Mucosa of stomach (tissue), 1 donor: ENCODE measurements around the gene ARHGEF26.

Experiments used
- H3K27me3 ChIP-seq: one replicate; pipeline ENCODE4 v1.7.0; 2013; ENCODE audit warnings: mild to moderate bottlenecking, low read length; ENCODE audit not compliant: control insufficient read depth, insufficient read depth
- H3K36me3 ChIP-seq: one replicate; pipeline ENCODE4 v1.7.0; 2013; ENCODE audit warnings: low read length; ENCODE audit not compliant: control insufficient read depth, insufficient read depth
- H3K4me1 ChIP-seq: one replicate; pipeline ENCODE4 v1.7.0; 2013; ENCODE audit warnings: mild to moderate bottlenecking, low read length; ENCODE audit not compliant: control insufficient read depth, insufficient read depth
- H3K4me3 ChIP-seq: one replicate; pipeline ENCODE4 v1.7.0; 2013; ENCODE audit warnings: low read length
- H3K9ac ChIP-seq: one replicate; pipeline ENCODE4 v1.7.0; 2013; ENCODE audit warnings: mild to moderate bottlenecking, low read length, moderate library complexity
- H3K9me3 ChIP-seq: one replicate; pipeline ENCODE4 v1.7.0; 2013; ENCODE audit warnings: mild to moderate bottlenecking, low read length, moderate library complexity; ENCODE audit not compliant: control insufficient read depth
- donor health status: Pancreatic carcinoma.

Gene ARHGEF26

DNA sequence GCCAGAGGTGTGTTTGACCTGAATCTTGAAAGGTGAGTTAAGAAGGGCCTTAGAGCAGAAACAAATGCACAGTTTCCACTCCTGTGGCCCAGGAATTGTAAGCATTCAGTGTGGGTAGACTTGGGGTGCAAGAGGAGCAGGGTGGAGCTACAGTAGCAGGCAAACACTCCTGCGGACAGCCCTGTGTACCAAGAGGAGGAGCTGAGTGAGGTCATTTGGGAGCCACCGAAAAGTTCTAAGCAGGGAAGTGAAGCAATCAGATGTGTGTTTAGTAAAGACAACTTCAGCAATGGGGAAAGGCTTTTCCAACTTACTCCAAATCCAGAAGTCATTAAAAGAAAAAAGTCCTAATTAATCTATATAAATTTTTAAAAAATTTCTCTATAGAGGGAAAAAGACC lies 99.3 kb downstream of the ARHGEF26 start:
- Histone ChIP-seq H3K27me3 (no peaks in the 10 kb centered on the region), H3K36me3 (no peaks in the 10 kb centered on the region), H3K9ac (no peak overlapping the region), H3K4me1 (no peaks in the 10 kb centered on the region), H3K9me3 (no peaks in the 10 kb centered on the region), H3K4me3 (no peak overlapping the region)

DNA sequence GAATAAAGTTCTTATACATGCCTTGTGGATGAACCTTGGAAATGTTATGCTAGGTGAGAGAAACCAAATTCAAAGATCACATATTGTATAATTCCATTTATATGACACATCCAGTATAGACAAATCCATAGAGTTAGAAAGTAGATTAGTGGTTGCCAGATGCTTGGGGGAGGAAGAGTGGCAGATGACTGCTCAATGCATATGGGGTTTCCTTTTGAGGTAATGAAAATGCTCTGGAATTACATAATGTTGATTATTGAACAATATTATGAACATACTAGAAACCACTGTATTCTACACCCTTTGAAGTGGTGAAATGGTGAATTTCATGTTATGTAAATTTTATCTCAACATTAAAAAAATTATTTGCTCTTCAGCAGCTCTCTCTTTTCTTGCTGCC lies 102.3 kb downstream of the ARHGEF26 start:
- Histone ChIP-seq H3K4me1 (no peaks in the 10 kb centered on the region), H3K4me3 (no peak overlapping the region), H3K9ac (no peak overlapping the region), H3K36me3 (no peaks in the 10 kb centered on the region), H3K27me3 (no peaks in the 10 kb centered on the region), H3K9me3 (no peaks in the 10 kb centered on the region)

- H3K4me1 ChIP-seq: no peaks in the 10 kb centered on the region
- no peak overlapping the region for H3K4me3 ChIP-seq
- H3K9me3 ChIP-seq: no peaks in the 10 kb centered on the region
- no peaks in the 10 kb centered on the region for H3K27me3 ChIP-seq
- no peaks in the 10 kb centered on the region for H3K36me3 ChIP-seq
- H3K9ac ChIP-seq: no peak overlapping the region
These were observed 103.2 kb downstream of the ARHGEF26 start for GRCh38 chr3:154224366-154224765.

GRCh38 chr3:154224866-154225265 lies 103.7 kb downstream of the ARHGEF26 start:
- Histone ChIP-seq H3K4me1 (no peaks in the 10 kb centered on the region), H3K27me3 (no peaks in the 10 kb centered on the region), H3K4me3 (no peak overlapping the region), H3K36me3 (no peaks in the 10 kb centered on the region), H3K9ac (no peak overlapping the region), H3K9me3 (no peaks in the 10 kb centered on the region)

- Histone ChIP-seq H3K4me3 (no peak overlapping the region), H3K4me1 (no peaks in the 10 kb centered on the region), H3K9ac (no peak overlapping the region), H3K9me3 (no peaks in the 10 kb centered on the region), H3K36me3 (no peaks in the 10 kb centered on the region), H3K27me3 (no peaks in the 10 kb centered on the region)
These were observed 104.3 kb downstream of the ARHGEF26 start for GRCh38 chr3:154225536-154225935.

- Histone ChIP-seq H3K27me3 (no peaks in the 10 kb centered on the region), H3K4me3 (no peak overlapping the region), H3K9me3 (no peaks in the 10 kb centered on the region), H3K4me1 (no peaks in the 10 kb centered on the region), H3K36me3 (no peaks in the 10 kb centered on the region), H3K9ac (no peak overlapping the region)
These were observed 106.3 kb downstream of the ARHGEF26 start for GRCh38 chr3:154227531-154227930.

DNA sequence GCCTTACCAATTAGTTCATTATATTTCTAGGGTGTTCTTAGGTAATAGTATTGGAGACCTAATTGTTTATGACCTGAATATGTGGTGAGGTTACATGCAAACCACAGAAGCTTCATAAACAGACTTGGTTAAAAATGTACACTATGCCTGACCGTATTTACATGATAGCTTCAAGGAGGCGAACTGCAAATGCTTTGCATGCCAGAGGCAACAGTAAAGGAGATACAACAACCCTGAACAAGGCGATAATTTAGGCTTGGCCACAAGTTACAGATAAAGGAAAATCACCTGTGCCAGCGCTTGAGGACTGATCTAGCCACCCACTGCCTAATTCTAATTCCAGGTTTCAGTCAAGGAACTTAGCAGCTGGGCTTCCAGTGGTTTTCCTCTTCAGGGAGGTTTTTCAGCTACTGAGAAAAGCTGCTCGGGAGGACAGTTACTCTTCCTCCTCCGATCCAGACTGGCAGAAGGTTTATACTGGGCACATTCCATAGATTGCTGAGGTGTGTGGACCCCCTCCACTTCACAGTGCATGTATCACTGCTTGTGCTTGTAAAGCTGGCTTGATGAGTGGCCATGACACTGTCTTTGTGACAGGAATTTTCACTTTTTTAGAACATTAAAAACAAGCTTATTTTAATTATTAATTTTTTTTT lies 107.5 kb downstream of the ARHGEF26 start:
- Histone ChIP-seq H3K36me3 (no peaks in the 10 kb centered on the region), H3K4me3 (no peak overlapping the region), H3K9ac (no peak overlapping the region), H3K27me3 (no peaks in the 10 kb centered on the region), H3K9me3 (no peaks in the 10 kb centered on the region), H3K4me1 (no peaks in the 10 kb centered on the region)

DNA sequence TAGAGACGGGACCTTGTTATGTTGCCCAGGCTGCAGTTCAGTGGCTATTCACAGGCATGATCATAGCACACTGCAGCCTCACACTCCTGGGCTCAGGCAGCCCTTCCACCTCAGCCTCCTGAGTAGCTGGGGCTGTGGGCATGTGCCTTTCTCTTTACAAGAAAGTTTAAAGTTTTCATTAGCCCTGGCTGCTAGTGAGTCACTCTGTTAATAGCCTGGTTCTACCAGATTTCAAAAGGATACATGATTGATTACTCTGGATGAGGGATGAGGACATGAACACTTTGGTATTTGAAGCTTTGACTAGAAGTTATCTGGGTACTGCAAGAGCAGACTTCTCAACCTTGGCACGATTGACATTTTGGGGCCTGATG lies 108.0 kb downstream of the ARHGEF26 start:
- Histone ChIP-seq H3K4me1 (no peaks in the 10 kb centered on the region), H3K9me3 (no peaks in the 10 kb centered on the region), H3K4me3 (no peak overlapping the region), H3K36me3 (no peaks in the 10 kb centered on the region), H3K9ac (no peak overlapping the region), H3K27me3 (no peaks in the 10 kb centered on the region)

GRCh38 chr3:154235330-154235729 lies 114.1 kb downstream of the ARHGEF26 start:
- H3K9ac ChIP-seq: no peak overlapping the region
- H3K9me3 ChIP-seq: no peaks in the 10 kb centered on the region
- H3K4me3 ChIP-seq: no peak overlapping the region
- no peaks in the 10 kb centered on the region for H3K36me3 ChIP-seq
- H3K27me3 ChIP-seq: no peaks in the 10 kb centered on the region
- H3K4me1 ChIP-seq: no peaks in the 10 kb centered on the region

DNA sequence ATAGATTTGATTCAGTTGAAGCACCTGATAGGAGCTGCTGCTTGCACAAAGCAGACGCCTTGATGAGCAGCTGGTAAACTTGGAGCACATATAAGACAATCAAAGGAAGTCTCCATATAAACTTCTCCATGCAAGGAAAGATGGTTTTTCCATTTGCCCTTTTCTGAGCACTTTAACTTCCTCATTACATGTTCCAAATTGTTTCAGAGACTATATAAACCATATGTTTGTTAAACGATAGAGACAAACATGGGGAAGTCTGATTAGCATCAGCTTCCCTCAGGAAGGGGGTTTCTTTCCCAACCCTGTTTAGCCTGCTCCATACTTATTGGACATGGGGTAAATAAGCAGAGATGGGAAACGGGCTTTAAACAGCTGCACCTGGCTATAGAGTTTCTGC lies 115.1 kb downstream of the ARHGEF26 start:
- H3K9me3 ChIP-seq: no peaks in the 10 kb centered on the region
- no peak overlapping the region for H3K4me3 ChIP-seq
- H3K36me3 ChIP-seq: no peaks in the 10 kb centered on the region
- no peaks in the 10 kb centered on the region for H3K4me1 ChIP-seq
- H3K9ac ChIP-seq: no peak overlapping the region
- H3K27me3 ChIP-seq: no peaks in the 10 kb centered on the region

DNA sequence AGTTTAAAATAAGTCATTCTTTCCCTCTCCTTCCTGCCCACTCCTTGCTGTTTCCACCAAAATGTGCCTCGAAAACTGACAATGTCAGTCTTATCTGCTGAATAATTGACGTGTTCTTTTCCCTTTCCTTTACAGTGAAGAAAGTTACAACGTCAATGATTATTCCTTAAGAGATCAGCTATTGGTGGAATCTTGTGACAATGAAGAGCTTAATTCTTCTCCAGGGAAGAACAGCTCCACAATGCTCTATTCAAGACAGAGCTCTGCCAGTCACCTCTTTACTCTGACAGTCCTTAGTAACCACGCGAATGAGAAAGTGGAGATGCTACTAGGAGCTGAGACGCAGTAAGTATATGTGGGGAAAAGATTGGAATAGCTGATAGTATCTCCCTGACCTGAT lies 119.0 kb downstream of the ARHGEF26 start:
- no peaks in the 10 kb centered on the region for H3K4me1 ChIP-seq
- H3K9ac ChIP-seq: no peak overlapping the region
- no peaks in the 10 kb centered on the region for H3K9me3 ChIP-seq
- H3K4me3 ChIP-seq: no peak overlapping the region
- no peaks in the 10 kb centered on the region for H3K27me3 ChIP-seq
- no peaks in the 10 kb centered on the region for H3K36me3 ChIP-seq

DNA sequence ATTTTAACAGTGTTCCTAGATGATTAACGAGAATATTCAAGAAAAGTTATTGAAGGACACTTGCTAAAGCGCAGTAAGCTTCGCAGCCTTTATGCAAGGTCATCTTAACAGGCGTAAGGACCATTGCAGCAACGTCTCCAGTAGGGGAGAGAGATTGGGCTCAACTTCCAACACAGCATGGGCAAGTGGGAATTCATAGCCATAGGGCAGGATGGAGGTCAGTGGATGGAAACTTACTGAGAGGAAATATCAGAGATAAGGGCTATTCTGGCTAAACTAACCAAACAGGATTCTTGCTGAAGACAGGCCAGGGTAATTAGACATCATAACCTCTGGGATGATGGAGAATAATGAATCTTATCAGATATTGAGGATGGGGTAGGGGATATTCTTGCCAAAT lies 120.3 kb downstream of the ARHGEF26 start:
- Histone ChIP-seq H3K9me3 (no peaks in the 10 kb centered on the region), H3K4me1 (no peaks in the 10 kb centered on the region), H3K9ac (no peak overlapping the region), H3K27me3 (no peaks in the 10 kb centered on the region), H3K36me3 (no peaks in the 10 kb centered on the region), H3K4me3 (no peak overlapping the region)

GRCh38 chr3:154242766-154243165 lies 121.6 kb downstream of the ARHGEF26 start:
- Histone ChIP-seq H3K9ac (no peak overlapping the region), H3K4me3 (no peak overlapping the region), H3K4me1 (no peaks in the 10 kb centered on the region), H3K9me3 (no peaks in the 10 kb centered on the region), H3K36me3 (no peaks in the 10 kb centered on the region), H3K27me3 (no peaks in the 10 kb centered on the region)
